Vagina (tissue), 2 donors: ENCODE measurements around the gene ADK. TPM values are rescaled to one million over a fixed set of nuclear protein-coding genes. Genes with fewer than 3 reads are reported as not detected.
"Not testable (repeated sequence)": the region's sequence is repeated elsewhere in the genome, so short reads cannot be mapped to it uniquely, and the experiment has no call there.

ENCODE experiments used
- DNase-seq, 2 donors: peaks; one replicate each; pipeline ENCODE4 v3.0.0-alpha.2; 2017; ENCODE audit errors: extremely low spot score in 2 of 2
- H3K27ac ChIP-seq: fragments of 200-600 bp; sonication (generic); one replicate; pipeline ENCODE4 v1.5.1; 2019
- H3K27me3 ChIP-seq: fragments of 200-600 bp; sonication (generic); one replicate; pipeline ENCODE4 v1.5.1; 2019
- H3K36me3 ChIP-seq, 2 donors: fragments of 200-600 bp; sonication (generic); one replicate each; pipeline ENCODE4 v1.5.1; 2017 to 2019
- H3K4me1 ChIP-seq: fragments of 200-600 bp; sonication (generic); one replicate; pipeline ENCODE4 v1.5.1; 2019
- H3K4me3 ChIP-seq, 2 donors: fragments of 200-600 bp; sonication (generic); 1 replicate in 1 of 2; 2 replicates in 1 of 2; pipeline ENCODE4 v1.5.1; 2016 to 2019
- H3K9me3 ChIP-seq: fragments of 200-600 bp; sonication (generic); one replicate; pipeline ENCODE4 v1.5.1; 2019
- POLR2A ChIP-seq, 2 donors: fragments of 450-650 bp; IDR thresholded peaks; one replicate each; pipeline ENCODE4 v1.6.1; 2017; ENCODE audit warnings: antibody characterized with exemption in 2 of 2, mild to moderate bottlenecking in 2 of 2, moderate library complexity in 2 of 2
- POLR2AphosphoS5 ChIP-seq, 2 donors: sonication (generic); formaldehyde crosslinking; IDR thresholded peaks; one replicate each; pipeline ENCODE4 v1.9.0; 2017; ENCODE audit warnings: antibody characterized with exemption in 2 of 2, mild to moderate bottlenecking in 2 of 2, low read depth in 1 of 2; ENCODE audit not compliant: insufficient read depth in 1 of 2
- intact Hi-C: fragments of 100-400 bp; cut with DNase I; formaldehyde crosslinking; loops from one replicate; pipeline ENCODE4 v1.15.1; 2023
- total RNA-seq: library from RNA; depleted of rRNA; stranded (reverse); fragments of >200 nt; gene quantifications from one replicate; pipeline ENCODE4 v1.2.3, GENCODE V29; 2016
- TF ChIP-seq, protein P1 (sequence below), 3 experiments: fragments of 450-650 bp in 2 of 3; fragments of 200-600 bp in 1 of 3; sonication (generic) in 1 of 3; IDR thresholded peaks; one replicate each; pipeline ENCODE4 v1.5.1; 2017 to 2019; ENCODE audit warnings: antibody characterized with exemption in 3 of 3, mild to moderate bottlenecking in 2 of 3, moderate library complexity in 2 of 3

The ADK gene
- total RNA-seq, 1 donor from 2014 or later: 46.2 TPM

DNA sequence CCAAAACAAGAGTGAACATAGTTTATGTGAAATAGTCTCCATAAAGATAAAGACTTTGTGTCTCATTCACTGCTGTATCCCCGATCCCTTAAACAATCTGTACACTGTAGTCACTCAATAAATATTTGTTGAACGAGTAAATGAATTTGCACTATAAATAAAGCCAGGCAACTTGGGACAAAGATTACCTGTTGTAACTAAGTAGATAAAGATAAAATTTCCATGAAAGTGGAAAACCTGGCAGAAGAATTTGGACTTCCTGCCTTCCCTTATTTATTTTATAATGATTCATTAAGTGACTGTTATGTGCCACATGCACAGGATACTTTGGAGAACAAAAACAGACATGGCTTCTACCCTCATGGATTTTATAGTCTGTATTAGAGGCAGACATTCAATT lies 397.7 kb downstream of the ADK start:
- intact Hi-C loops: no loop called here
- Histone ChIP-seq H3K9me3 (no peaks in the 10 kb centered on the region), H3K27ac (no peak overlapping the region), H3K27me3 (no peaks in the 10 kb centered on the region), H3K4me3 (no peak overlapping the region), H3K36me3 (no peaks in the 10 kb centered on the region), H3K4me1 (no peaks in the 10 kb centered on the region)
- TF ChIP-seq POLR2AphosphoS5 (IDR thresholded peaks at IDR 0.05; ENCODE audit: insufficient read depth in 1 of 2, low read depth in 1 of 2): no peak
- no peak for TF ChIP-seq POLR2A (IDR thresholded peaks at IDR 0.05)
- TF ChIP-seq, protein P1, sequence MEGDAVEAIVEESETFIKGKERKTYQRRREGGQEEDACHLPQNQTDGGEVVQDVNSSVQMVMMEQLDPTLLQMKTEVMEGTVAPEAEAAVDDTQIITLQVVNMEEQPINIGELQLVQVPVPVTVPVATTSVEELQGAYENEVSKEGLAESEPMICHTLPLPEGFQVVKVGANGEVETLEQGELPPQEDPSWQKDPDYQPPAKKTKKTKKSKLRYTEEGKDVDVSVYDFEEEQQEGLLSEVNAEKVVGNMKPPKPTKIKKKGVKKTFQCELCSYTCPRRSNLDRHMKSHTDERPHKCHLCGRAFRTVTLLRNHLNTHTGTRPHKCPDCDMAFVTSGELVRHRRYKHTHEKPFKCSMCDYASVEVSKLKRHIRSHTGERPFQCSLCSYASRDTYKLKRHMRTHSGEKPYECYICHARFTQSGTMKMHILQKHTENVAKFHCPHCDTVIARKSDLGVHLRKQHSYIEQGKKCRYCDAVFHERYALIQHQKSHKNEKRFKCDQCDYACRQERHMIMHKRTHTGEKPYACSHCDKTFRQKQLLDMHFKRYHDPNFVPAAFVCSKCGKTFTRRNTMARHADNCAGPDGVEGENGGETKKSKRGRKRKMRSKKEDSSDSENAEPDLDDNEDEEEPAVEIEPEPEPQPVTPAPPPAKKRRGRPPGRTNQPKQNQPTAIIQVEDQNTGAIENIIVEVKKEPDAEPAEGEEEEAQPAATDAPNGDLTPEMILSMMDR (IDR thresholded peaks at IDR 0.05): no peak
- no peak for DNase-seq

DNA sequence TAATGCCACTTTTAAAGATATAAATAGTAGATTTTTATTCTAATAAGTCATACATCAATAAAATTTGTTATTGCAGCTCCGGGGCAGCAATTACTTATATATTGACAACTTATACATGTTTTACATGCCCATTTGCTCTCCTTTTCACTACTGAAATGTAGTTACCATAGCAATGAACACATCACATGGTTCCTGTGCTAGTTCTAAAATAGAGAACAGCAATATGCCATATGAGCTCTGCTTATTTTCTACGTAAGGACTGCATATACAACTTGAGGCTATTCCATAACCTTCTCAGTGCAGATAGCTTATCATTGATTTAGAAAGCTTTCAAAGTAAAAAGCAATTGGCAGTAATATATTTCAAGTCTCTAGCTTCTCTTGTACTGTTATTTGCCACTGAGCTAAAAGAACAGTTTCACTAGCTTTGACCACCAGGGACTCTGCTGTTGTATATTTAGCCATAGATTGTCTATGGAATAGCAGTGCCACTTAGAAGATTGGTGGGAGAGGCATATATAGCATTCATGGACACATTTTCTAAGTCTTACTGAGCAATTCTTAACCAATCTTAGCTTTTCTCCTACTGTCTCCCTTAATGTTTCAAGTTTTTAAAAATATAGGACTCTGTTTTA lies 405.2 kb downstream of the ADK start:
- intact Hi-C loops: no loop called here
- no peak for DNase-seq
- Histone ChIP-seq H3K4me1 (no peaks in the 10 kb centered on the region), H3K36me3 (no peaks in the 10 kb centered on the region), H3K9me3 (no peaks in the 10 kb centered on the region), H3K27ac (no peak overlapping the region), H3K27me3 (no peaks in the 10 kb centered on the region), H3K4me3 (no peak overlapping the region)
- TF ChIP-seq POLR2AphosphoS5 (IDR thresholded peaks at IDR 0.05; ENCODE audit: insufficient read depth in 1 of 2, low read depth in 1 of 2): no peak

DNA sequence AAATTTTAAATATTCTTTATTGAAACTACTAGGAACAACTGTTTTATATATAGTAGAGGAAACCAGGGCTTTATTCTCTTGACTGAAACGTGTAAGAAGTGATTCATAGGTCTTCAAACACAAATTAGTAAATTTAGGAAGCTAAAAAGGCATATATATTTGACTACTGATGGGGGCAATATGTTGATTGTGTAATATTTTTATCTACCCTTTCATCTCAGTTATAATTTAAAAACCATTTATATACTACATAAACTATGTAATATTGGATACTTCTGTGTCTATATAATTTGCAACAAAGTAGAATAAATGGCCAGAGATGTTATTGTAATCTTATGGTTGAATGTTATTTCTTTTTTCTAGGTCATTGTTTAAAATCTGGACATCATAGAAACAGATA lies 406.1 kb downstream of the ADK start:
- Histone ChIP-seq H3K36me3 (no peaks in the 10 kb centered on the region), H3K27ac (no peak overlapping the region), H3K27me3 (no peaks in the 10 kb centered on the region), H3K9me3 (no peaks in the 10 kb centered on the region), H3K4me1 (no peaks in the 10 kb centered on the region), H3K4me3 (no peak overlapping the region)
- TF ChIP-seq, protein P1 (IDR thresholded peaks at IDR 0.05): no peak
- no peak for TF ChIP-seq POLR2A (IDR thresholded peaks at IDR 0.05)
- TF ChIP-seq POLR2AphosphoS5 (IDR thresholded peaks at IDR 0.05; ENCODE audit: insufficient read depth in 1 of 2, low read depth in 1 of 2): no peak
- DNase-seq: no peak
- intact Hi-C loops: no loop called here

GRCh38 chr10:74558403-74558802 lies 407.4 kb downstream of the ADK start:
- Histone ChIP-seq H3K4me1 (peaks cover 10% of the 10 kb centered on the region), H3K4me3 (no peak overlapping the region), H3K27me3 (no peaks in the 10 kb centered on the region), H3K27ac (no peak overlapping the region), H3K9me3 (no peaks in the 10 kb centered on the region), H3K36me3 (no peaks in the 10 kb centered on the region)
- TF ChIP-seq, protein P1 (IDR thresholded peaks at IDR 0.05): no peak
- no peak for TF ChIP-seq POLR2A (IDR thresholded peaks at IDR 0.05)
- no peak for TF ChIP-seq POLR2AphosphoS5 (IDR thresholded peaks at IDR 0.05; ENCODE audit: insufficient read depth in 1 of 2, low read depth in 1 of 2)
- intact Hi-C loops: no loop called here
- no peak for DNase-seq

DNA sequence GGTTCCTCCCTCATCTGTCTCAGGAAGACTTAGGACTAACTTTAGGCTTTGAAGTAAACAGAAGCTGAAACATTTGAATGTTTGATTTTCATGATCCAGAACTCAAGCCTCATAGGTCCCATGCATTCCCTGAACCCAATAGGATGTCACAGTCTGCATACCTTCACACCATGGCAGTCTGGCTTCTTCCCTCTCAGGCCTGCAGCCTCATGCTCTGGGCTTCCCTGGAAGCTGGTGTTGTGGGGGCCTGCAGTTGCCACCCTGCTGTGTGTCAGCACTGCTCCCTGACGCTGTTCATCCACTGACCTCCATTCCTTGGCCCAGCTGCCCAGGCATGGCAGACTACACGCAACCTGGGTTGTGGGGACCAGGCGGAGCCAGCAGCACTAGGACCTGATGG lies 407.9 kb downstream of the ADK start:
- intact Hi-C loops: no loop called here
- H3K27ac ChIP-seq: no peak overlapping the region
- H3K4me3 ChIP-seq: no peak overlapping the region
- DNase-seq: no peak
- no peaks in the 10 kb centered on the region for H3K9me3 ChIP-seq
- no peaks in the 10 kb centered on the region for H3K36me3 ChIP-seq
- TF ChIP-seq POLR2A (IDR thresholded peaks at IDR 0.05): no peak
- TF ChIP-seq, protein P1 (IDR thresholded peaks at IDR 0.05): no peak
- H3K27me3 ChIP-seq: no peaks in the 10 kb centered on the region
- peaks cover 11% of the 10 kb centered on the region for H3K4me1 ChIP-seq

DNA sequence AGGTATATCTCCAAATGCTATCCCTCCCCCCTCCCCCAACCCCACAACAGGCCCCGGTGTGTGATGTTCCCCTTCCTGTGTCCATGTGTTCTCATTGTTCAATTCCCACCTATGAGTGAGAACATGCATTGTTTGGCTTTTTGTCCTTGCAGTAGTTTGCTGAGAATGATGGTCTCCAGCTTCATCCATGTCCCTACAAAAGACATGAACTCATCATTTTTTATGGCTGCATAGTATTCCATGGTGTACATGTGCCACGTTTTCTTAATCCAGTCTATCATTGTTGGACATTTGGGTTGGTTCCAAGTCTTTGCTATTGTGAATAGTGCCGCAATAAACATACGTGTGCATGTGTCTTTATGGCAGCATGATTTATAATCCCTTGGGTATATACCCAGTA lies 417.9 kb downstream of the ADK start:
- H3K27ac ChIP-seq, H3K36me3 ChIP-seq, DNase-seq, H3K27me3 ChIP-seq, H3K9me3 ChIP-seq, H3K4me3 ChIP-seq, H3K4me1 ChIP-seq, intact Hi-C loops: not testable (repeated sequence)

DNA sequence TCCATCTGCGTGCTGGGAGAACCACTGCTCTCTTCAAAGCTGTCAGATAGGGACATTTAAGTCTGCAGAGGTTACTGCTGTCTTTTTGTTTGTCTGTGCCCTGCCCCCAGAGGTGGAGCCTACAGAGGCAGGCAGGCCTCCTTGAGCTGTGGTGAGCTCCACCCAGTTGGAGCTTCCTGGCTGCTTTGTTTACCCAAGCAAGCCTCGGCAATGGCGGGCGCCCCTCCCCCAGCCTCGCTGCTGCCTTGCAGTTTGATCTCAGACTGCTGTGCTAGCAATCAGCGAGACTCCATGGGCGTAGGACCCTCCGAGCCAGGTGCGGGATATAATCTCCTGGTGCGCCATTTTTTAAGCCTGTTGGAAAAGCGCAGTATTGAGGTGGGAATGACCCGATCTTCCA lies 422.5 kb downstream of the ADK start:
- H3K27me3 ChIP-seq, H3K36me3 ChIP-seq, intact Hi-C loops, H3K4me1 ChIP-seq, H3K4me3 ChIP-seq, H3K9me3 ChIP-seq, DNase-seq, H3K27ac ChIP-seq: not testable (repeated sequence)
